ENCODE results near the gene TGM1.

- TF ChIP-seq EZH2phosphoT487 (IDR thresholded peaks at IDR 0.05; ENCODE audit: unreplicated experiment) (no peak), POLR2AphosphoS5 (IDR thresholded peaks at IDR 0.05; ENCODE audit: low read depth) (no peak), CREB1 (CRISPR knock-in tag; IDR thresholded peaks at IDR 0.05; ENCODE audit: low read depth) (no peak)
Observed at GRCh38 chr14:24238527-24239037, 24.4 kb downstream of the TGM1 start.
